GM12865 (cell line): ENCODE measurements around the gene POLR2A.

Source experiments
- DNase-seq: peaks from one replicate; pipeline ENCODE4 v3.0.0; 2010; ENCODE audit warnings: low read depth
- H3K4me3 ChIP-seq: 2 replicates; pipeline ENCODE4 v1.5.1; 2011; ENCODE audit warnings: mild to moderate bottlenecking, low read depth, low read length, control low read depth
- CTCF ChIP-seq: IDR thresholded peaks from 2 replicates; pipeline ENCODE4 v1.5.1; 2011; ENCODE audit warnings: low read length, control low read depth, low read depth, inconsistent platforms; ENCODE audit not compliant: insufficient read depth; ENCODE audit errors: missing control alignments

The POLR2A gene

GRCh38 chr17:7502171-7502847 lies 18.1 kb downstream of the POLR2A start:
- TF ChIP-seq CTCF, result no peak
- DNase-seq, result no peak
- no peak overlapping the region for H3K4me3 ChIP-seq

GRCh38 chr17:7502987-7503386 lies 18.8 kb downstream of the POLR2A start:
- DNase-seq, result no peak
- H3K4me3 ChIP-seq, result no peak overlapping the region
- TF ChIP-seq CTCF, result peak; percentile 5

- no peak for TF ChIP-seq CTCF
- no peak overlapping the region for H3K4me3 ChIP-seq
- DNase-seq, result no peak
Observed at GRCh38 chr17:7503521-7503920, 19.4 kb downstream of the POLR2A start.

- H3K4me3 ChIP-seq, result no peak overlapping the region
- DNase-seq, result no peak
- TF ChIP-seq CTCF, result no peak
Observed at GRCh38 chr17:7508145-7508544, 24.0 kb downstream of the POLR2A start.

GRCh38 chr17:7508846-7509245 lies 24.7 kb downstream of the POLR2A start:
- no peak for DNase-seq
- no peak overlapping the region for H3K4me3 ChIP-seq
- TF ChIP-seq CTCF, result no peak

GRCh38 chr17:7509937-7510336 lies 25.8 kb downstream of the POLR2A start:
- H3K4me3 ChIP-seq, result no peak overlapping the region
- DNase-seq, result no peak
- no peak for TF ChIP-seq CTCF

- DNase-seq, result no peak
- no peak overlapping the region for H3K4me3 ChIP-seq
- TF ChIP-seq CTCF, result no peak
Observed at GRCh38 chr17:7511108-7511507, 26.9 kb downstream of the POLR2A start.
